HG03159 (cell line): ENCODE results near the gene PRPF19.

Source experiments
- ATAC-seq: cut with Tn5 transposase; IDR thresholded peaks from one replicate; pipeline ENCODE4 v1.9.1; 2021; ENCODE audit warnings: mild to moderate bottlenecking, moderate library complexity; ENCODE audit not compliant: unreplicated experiment

Gene PRPF19

GRCh38 chr11:60862171-60862570 lies 44.2 kb downstream of the PRPF19 start:
- ATAC-seq, result no peak

GRCh38 chr11:60860943-60861342 lies 45.4 kb downstream of the PRPF19 start:
- no peak for ATAC-seq

- ATAC-seq, result no peak
These were observed 46.7 kb downstream of the PRPF19 start for GRCh38 chr11:60859616-60860250.

- no peak for ATAC-seq
These were observed 47.5 kb downstream of the PRPF19 start for GRCh38 chr11:60858731-60859464.

- no peak for ATAC-seq
These were observed 48.1 kb downstream of the PRPF19 start for GRCh38 chr11:60858236-60858635.

GRCh38 chr11:60857378-60858232 lies 48.8 kb downstream of the PRPF19 start:
- no peak for ATAC-seq

- ATAC-seq, result no peak
These were observed 50.4 kb downstream of the PRPF19 start, which contains the start of gene PTGDR2 for GRCh38 chr11:60855726-60856633. Gene PTGDR2, minus strand, starts transcription at chr11:60855950. Its CDS starts 2,228 bp downstream, at chr11:60853722.

- ATAC-seq, result no peak
These were observed 51.3 kb downstream of the PRPF19 start for GRCh38 chr11:60854847-60855725.

- ATAC-seq, result no peak
These were observed 52.1 kb downstream of the PRPF19 start for GRCh38 chr11:60854140-60854846.

- no peak for ATAC-seq
These were observed 53.1 kb downstream of the PRPF19 start for GRCh38 chr11:60852982-60853950.

- no peak for ATAC-seq
These were observed 54.0 kb downstream of the PRPF19 start for GRCh38 chr11:60852117-60852981.

GRCh38 chr11:60851327-60852104 lies 54.9 kb downstream of the PRPF19 start:
- ATAC-seq, result no peak

GRCh38 chr11:60849641-60850520 lies 56.5 kb downstream of the PRPF19 start:
- ATAC-seq, result no peak

- no peak for ATAC-seq
These were observed 57.7 kb downstream of the PRPF19 start for GRCh38 chr11:60848714-60849151.

- no peak for ATAC-seq
These were observed 58.5 kb downstream of the PRPF19 start for GRCh38 chr11:60847896-60848295.
